ENCODE results near the gene BAG5.
A peak's percentile ranks its signal among the peaks of the same experiment; 100 is the strongest.
"Not testable (repeated sequence)": the region's sequence is repeated elsewhere in the genome, so short reads cannot be mapped to it uniquely, and the experiment has no call there.

The BAG5 gene

DNA sequence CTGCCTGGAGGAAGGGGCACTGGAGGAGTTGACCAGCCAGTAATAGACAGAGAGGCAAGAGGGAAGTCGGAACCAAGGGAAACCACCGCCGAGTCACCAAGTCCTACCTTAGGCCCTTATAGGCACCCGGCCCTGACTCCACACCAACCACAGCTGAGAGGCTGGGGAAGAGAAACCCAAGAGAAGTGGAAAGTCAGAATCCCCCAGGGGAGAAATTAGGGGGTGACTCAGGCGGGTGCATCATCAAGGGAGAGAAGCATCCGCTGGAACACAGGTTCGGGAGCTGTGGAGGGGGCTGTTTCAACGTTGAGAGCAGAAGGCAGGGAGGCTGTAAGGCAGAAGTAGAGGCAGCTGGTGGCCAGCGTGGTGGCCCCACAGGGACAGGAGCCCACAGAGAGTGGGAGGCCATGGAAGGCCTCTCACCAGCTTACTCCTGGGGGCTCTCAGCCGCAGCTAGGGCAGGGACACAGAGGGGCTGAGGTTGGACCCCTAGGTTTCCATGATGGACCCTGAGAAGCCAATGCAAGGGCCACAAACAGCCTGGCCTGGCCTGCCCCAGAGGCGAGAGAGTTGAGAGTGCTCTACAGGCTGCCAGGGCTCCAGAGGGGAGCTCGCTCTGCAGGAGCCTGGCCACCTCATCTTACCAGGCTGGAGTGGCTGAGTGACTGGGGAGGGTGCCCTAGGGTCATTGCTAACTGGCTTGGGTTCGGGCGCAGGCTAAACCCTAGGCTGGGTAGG is 34.9 kb downstream of the BAG5 start:
- peak; percentile 95 for ATAC-seq
- H3K4me1 Mint-ChIP-seq: peaks cover 69% of the 10 kb centered on the region
- H3K4me3 Mint-ChIP-seq: peak overlapping the region; percentile 98
- H3K27me3 Mint-ChIP-seq: no peaks in the 10 kb centered on the region
- H3K9me3 Mint-ChIP-seq: no peaks in the 10 kb centered on the region
- H3K36me3 Mint-ChIP-seq: peaks cover 10% of the 10 kb centered on the region
- peak overlapping the region; percentile 84 for H3K27ac Mint-ChIP-seq

- H3K36me3 Mint-ChIP-seq: peaks cover 10% of the 10 kb centered on the region
- peak overlapping the region; percentile 84 for H3K27ac Mint-ChIP-seq
- no peaks in the 10 kb centered on the region for H3K9me3 Mint-ChIP-seq
- ATAC-seq: no peak
- no peaks in the 10 kb centered on the region for H3K27me3 Mint-ChIP-seq
- H3K4me3 Mint-ChIP-seq: peak overlapping the region; percentile 98
- H3K4me1 Mint-ChIP-seq: peaks cover 67% of the 10 kb centered on the region
Measured at GRCh38 chr14:103526914-103527248, 35.6 kb downstream of the BAG5 start.

- Mint-ChIP-seq H3K4me1 (peaks cover 62% of the 10 kb centered on the region), H3K27me3 (no peaks in the 10 kb centered on the region), H3K27ac (peak overlapping the region; percentile 84), H3K4me3 (no peak overlapping the region), H3K36me3 (peaks cover 6% of the 10 kb centered on the region), H3K9me3 (no peaks in the 10 kb centered on the region)
- ATAC-seq: no peak
Measured at GRCh38 chr14:103526247-103526913, 36.1 kb downstream of the BAG5 start.

DNA sequence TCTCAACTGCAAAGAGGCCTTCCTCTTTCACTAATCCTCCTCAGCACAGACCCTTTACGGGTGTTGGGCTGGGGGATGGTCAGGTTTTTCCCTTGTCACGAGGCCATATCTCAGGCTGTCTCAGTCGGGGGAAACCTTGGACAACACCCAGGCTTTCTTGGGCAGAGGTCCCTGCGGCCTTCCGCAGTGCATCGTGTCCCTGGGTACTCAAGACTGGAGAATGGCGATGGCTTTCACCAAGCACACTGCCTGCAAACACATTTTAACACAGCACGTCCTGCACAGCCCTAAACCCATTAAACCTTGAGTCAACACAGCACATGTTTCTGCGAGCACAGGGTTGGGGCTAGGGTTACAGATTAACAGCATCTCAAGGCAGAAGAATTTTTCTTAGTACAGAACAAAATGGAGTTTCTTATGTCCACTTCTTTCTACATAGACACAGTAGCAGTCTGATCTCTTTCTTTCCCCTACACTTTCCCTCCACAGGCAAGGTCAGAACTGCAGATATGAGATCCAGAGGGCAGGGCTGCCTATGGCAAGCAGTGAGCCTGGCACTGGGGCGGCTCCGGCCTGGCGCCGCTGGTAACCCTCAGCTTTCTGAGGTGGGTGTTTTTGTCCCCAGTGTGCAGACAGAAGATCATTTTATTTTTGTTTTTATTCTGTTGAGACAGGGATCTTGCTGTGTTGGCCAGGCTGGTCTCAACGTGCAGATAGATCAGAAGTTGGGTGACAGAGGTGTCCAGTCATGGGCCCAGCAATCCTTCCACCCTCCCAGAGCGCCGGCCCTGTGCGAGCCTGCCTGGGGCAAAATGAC is 36.8 kb downstream of the BAG5 start:
- not testable (repeated sequence) for H3K27me3 Mint-ChIP-seq, ATAC-seq, H3K4me3 Mint-ChIP-seq, H3K36me3 Mint-ChIP-seq, H3K9me3 Mint-ChIP-seq
- peaks cover 56% of the 10 kb centered on the region for H3K4me1 Mint-ChIP-seq
- peak overlapping the region; percentile 84 for H3K27ac Mint-ChIP-seq

DNA sequence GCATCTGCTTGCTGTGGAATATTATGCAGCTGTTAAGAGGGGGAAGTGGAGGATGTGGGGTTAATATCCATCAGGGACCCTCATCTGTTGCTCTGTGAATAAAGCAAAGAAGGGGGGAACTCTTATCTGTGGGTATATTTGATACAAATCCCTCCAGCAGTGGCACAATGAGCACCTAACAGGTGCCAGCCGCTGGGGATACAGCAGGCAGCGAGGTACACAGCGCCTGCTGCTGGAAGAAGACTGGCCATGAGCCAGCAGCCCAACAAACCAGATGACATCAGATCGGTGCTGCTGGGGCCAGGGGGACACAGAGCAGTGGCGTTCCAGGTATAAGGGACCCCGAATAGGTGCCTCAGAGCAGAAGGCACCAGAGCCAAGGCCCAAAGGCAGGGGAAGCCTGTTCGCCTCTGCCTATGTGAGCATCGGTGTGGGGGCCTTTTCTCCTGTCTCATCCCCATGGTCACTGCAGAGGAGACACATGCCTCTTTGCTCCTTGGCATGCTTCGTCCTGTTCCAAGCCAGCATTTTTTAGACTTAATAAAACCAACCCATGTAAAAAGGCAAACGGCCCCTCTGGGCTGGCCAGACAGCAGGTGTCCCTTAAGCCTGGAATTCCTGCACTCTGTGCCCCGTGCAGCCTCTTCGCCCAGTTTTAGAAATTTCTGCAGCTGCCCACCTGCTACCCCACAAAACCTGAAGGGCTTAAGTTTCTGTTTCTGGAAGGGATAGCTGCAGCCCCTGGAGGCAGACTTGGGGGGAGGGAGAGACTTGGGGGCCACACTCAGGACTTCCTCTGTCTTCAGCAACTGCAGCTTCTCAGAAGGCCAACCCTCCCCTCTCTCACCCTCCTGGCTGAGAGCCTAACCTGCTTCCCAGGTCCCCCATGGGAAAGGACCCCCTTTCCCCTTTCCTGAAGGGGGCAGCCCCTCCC is 38.2 kb downstream of the BAG5 start:
- no peak overlapping the region for H3K27ac Mint-ChIP-seq
- ATAC-seq: no peak
- H3K9me3 Mint-ChIP-seq: no peaks in the 10 kb centered on the region
- H3K27me3 Mint-ChIP-seq: peaks cover 11% of the 10 kb centered on the region
- H3K4me3 Mint-ChIP-seq: no peak overlapping the region
- no peaks in the 10 kb centered on the region for H3K36me3 Mint-ChIP-seq
- peaks cover 56% of the 10 kb centered on the region for H3K4me1 Mint-ChIP-seq

GRCh38 chr14:103523575-103523954 is 38.9 kb downstream of the BAG5 start:
- no peaks in the 10 kb centered on the region for H3K9me3 Mint-ChIP-seq
- no peaks in the 10 kb centered on the region for H3K36me3 Mint-ChIP-seq
- peaks cover 18% of the 10 kb centered on the region for H3K27me3 Mint-ChIP-seq
- H3K27ac Mint-ChIP-seq: no peak overlapping the region
- ATAC-seq: no peak
- peaks cover 58% of the 10 kb centered on the region for H3K4me1 Mint-ChIP-seq
- no peak overlapping the region for H3K4me3 Mint-ChIP-seq

- Mint-ChIP-seq H3K4me1 (peaks cover 52% of the 10 kb centered on the region), H3K27me3 (peaks cover 19% of the 10 kb centered on the region), H3K27ac (no peak within 1 kb of the TSS), H3K36me3 (no peaks in the 10 kb centered on the region), H3K4me3 (peak within 1 kb of the TSS; percentile 34), H3K9me3 (no peaks in the 10 kb centered on the region)
- ATAC-seq: no peak
Measured at GRCh38 chr14:103522649-103523574, 39.5 kb downstream of the BAG5 start, which contains the start of gene CKB. TSS of gene CKB (minus strand) at chr14:103522830. CDS start at chr14:103522493, 337 bp downstream.

DNA sequence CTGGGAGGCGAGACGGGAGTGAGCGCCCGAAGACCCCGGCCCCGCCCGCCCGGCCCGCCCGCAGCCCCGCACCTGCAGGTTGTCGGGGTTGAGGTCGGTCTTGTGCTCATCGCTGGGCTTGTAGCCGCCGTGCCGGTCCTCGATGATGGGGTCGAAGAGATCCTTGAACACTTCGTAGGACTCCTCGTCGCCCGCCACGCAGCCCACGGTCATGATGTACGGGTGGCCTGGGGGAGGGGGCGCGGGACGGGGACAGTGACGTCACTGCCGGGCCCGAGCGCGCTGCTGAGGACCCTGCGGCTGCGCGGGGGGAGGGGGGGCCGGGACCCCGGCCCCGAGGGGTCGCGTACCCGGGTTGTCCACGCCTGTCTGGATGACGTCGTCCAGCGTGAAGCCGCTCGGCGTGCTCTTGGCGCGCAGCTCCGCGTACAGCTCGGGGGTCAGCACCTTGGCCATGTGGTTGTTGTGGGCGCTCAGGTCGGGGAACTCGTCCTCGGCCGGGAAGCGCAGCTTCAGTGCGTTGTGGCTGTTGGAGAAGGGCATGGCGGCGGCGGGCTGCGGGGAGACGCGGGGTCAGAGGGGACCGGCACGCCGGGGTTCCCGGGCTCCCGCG is 40.4 kb downstream of the BAG5 start:
- no peak overlapping the region for H3K27ac Mint-ChIP-seq
- ATAC-seq: no peak
- H3K27me3 Mint-ChIP-seq: peaks cover 19% of the 10 kb centered on the region
- H3K4me3 Mint-ChIP-seq: peak overlapping the region; percentile 34
- H3K4me1 Mint-ChIP-seq: peaks cover 43% of the 10 kb centered on the region
- H3K36me3 Mint-ChIP-seq: no peaks in the 10 kb centered on the region
- no peaks in the 10 kb centered on the region for H3K9me3 Mint-ChIP-seq

DNA sequence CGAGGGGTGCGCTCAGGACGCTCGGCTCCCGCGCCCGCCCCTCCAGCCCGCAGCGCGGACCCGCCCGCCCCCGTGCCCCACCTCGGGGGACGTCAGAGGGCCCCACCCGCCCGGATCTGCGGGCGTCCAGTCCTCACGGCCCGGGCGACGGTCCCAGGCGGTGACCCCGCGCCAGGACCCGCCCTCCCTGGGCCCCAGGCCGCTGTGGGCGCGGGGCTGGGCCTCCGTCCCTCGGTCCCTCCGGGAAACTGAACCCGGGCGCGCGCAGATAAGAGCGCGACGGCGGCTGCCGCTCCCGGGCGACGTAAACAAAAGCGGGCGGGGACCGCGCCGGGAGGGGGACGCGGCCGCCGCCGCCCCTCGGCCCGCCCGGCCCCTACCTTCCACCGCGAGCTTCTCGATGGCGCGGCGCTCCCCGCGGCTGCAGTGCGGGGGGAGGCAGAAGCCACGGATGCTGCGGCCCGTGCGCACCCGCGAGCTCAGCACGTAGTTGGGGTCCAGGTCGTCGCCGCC is 41.0 kb downstream of the BAG5 start:
- H3K9me3 Mint-ChIP-seq: no peaks in the 10 kb centered on the region
- H3K4me1 Mint-ChIP-seq: peaks cover 38% of the 10 kb centered on the region
- peak overlapping the region; percentile 26 for H3K4me3 Mint-ChIP-seq
- no peak for ATAC-seq
- no peaks in the 10 kb centered on the region for H3K36me3 Mint-ChIP-seq
- peaks cover 19% of the 10 kb centered on the region for H3K27me3 Mint-ChIP-seq
- H3K27ac Mint-ChIP-seq: no peak overlapping the region

DNA sequence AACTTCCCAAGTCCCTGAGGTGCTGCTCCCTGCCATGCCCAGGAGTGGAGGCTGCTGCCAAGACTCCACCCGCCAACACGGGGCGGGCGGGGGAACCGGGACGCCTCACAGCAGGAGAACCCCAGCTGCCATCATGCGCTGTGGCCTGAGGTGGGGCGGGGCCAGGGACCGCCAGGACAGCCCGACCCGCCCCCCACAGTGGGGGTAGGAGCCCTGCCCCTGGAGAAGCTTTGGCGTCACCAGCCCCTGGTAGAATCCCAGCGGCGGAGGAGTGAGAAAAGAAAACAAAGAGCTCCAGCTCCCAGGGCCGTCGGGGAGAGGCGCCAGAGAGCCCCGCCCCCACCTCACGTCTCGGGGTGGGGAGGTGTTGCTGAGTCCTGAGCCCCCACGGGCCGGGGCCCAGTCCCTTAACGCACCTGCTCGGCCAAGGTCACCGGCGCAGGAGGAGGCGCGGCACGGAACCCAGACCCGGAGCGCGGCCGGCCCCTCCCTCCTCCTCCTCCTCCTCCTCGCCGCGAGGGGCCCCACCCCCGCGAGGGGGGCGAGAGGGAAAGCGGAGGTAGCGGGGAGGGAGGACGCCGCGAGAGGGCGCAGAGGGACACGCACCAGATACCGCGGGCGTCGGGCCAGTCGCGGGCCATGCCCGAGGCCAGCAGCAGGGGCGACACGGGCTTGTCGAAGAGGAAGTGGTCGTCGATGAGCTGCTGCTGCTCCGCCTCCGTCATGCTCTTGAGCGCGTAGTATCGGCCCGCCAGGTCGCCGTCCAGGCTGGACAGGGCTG is 41.6 kb downstream of the BAG5 start:
- Mint-ChIP-seq H3K27ac (no peak overlapping the region), H3K4me3 (peak overlapping the region; percentile 39), H3K27me3 (peaks cover 19% of the 10 kb centered on the region), H3K9me3 (no peaks in the 10 kb centered on the region), H3K36me3 (no peaks in the 10 kb centered on the region), H3K4me1 (peaks cover 31% of the 10 kb centered on the region)
- ATAC-seq: peak; percentile 50

DNA sequence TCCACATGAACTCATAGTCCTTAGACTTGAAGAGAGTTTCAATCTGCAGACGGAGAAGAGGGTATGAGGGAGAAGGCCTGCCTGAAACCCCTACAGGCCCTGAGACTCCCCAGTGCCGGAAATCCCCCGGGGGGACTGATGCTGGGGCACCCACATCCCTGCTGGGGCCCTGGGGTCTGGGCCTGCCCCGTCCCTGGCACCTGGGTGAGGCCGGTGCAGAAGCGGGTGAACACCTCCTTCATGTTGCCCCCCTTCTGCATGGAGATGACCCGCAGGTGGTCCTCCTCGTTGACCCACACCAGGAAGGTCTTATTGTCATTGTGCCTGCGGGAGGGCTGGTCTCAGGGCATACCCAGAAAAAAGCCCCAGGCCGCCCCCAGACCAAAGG is 42.2 kb downstream of the BAG5 start:
- H3K4me3 Mint-ChIP-seq: peak overlapping the region; percentile 25
- peaks cover 19% of the 10 kb centered on the region for H3K27me3 Mint-ChIP-seq
- peak; percentile 52 for ATAC-seq
- H3K9me3 Mint-ChIP-seq: no peaks in the 10 kb centered on the region
- peaks cover 25% of the 10 kb centered on the region for H3K4me1 Mint-ChIP-seq
- H3K36me3 Mint-ChIP-seq: no peaks in the 10 kb centered on the region
- H3K27ac Mint-ChIP-seq: no peak overlapping the region

DNA sequence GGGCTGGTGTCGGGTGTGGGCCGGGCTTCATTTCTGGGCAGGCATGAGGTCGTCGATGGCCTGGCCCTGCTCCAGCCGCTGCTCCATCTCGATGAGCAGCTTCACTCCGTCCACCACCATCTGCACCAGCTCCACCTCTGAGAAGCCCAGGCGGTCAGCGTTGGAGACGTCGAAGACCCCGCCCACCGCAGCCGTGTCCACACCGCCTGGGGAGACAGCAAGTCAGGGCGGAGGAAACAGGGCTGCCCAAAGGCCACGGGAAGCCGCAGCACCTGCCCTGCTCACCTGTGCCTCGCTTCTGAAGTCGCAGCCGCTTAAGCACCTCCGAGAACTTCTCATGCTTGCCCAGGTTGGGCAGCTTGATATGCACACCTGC is 42.6 kb downstream of the BAG5 start:
- H3K4me3 Mint-ChIP-seq: peak overlapping the region; percentile 25
- no peak overlapping the region for H3K27ac Mint-ChIP-seq
- H3K4me1 Mint-ChIP-seq: peaks cover 21% of the 10 kb centered on the region
- no peaks in the 10 kb centered on the region for H3K36me3 Mint-ChIP-seq
- no peak for ATAC-seq
- no peaks in the 10 kb centered on the region for H3K9me3 Mint-ChIP-seq
- H3K27me3 Mint-ChIP-seq: peaks cover 19% of the 10 kb centered on the region

Measured in stimulated activated memory B cell treated with anti-CD40 and anti-IgM and Interleukin-4, amounts not matched to agents 10 μg/mL and 1 μg/mL and 100 μg/mL, for 72 hours (primary cell).